Measurements from ENCODE around the gene C15orf39.
"Not testable (repeated sequence)": the region's sequence is repeated elsewhere in the genome, so short reads cannot be mapped to it uniquely, and the experiment has no call there.

C15orf39 gene

DNA sequence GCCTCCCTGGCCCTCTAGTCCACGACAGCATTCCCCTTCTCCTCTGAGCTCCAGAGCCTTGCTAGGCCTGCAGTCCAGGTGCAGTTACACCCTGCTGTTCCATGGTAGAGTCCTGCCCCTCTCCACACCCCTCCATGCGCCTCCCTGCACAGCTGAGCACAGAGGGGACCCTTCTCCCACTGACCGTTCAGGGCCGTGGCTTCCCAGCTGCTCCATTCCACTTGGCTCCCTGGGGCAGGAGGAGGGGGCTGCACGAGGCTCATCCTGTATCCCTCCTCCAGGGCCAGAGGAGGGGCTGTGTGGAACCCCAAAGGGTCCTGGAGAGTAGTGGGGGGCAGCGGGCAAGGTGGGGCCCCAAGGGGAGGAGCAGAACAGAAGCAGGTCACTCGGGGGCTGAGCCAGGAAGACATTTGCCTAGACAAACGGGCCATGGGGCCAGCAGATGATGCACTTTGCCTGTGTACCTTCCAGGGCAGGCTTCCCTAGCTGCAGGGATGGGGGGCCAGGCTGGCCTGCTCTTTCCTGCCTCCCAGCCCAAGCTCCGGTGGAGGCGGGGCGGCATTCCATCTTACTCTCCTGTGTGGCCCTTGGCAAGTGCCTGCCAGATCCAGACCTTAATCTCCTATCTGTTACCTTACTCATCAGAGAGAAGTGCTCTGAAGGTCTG lies 35.8 kb downstream of the C15orf39 start:
- Histone ChIP-seq H3K27me3 (ENCODE audit: control insufficient read depth in 1 of 2, insufficient read depth in 2 of 2, low read length in 2 of 2) (no peaks in the 10 kb centered on the region), H3K27ac (ENCODE audit: low read depth, low read length) (no peak overlapping the region), H3K9ac (ENCODE audit: low read depth in 1 of 2, low read length in 2 of 2) (no peak overlapping the region), H3K36me3 (ENCODE audit: control insufficient read depth in 1 of 2, insufficient read depth in 2 of 2, low read length in 2 of 2) (no peaks in the 10 kb centered on the region), H3K9me3 (ENCODE audit: control insufficient read depth in 1 of 2, low read length in 2 of 2) (no peaks in the 10 kb centered on the region), H3K4me3 (ENCODE audit: low read depth in 1 of 2, low read length in 2 of 2) (no peak overlapping the region), H3K4me1 (ENCODE audit: control insufficient read depth in 1 of 2, insufficient read depth in 2 of 2, low read length in 2 of 2) (no peaks in the 10 kb centered on the region)

DNA sequence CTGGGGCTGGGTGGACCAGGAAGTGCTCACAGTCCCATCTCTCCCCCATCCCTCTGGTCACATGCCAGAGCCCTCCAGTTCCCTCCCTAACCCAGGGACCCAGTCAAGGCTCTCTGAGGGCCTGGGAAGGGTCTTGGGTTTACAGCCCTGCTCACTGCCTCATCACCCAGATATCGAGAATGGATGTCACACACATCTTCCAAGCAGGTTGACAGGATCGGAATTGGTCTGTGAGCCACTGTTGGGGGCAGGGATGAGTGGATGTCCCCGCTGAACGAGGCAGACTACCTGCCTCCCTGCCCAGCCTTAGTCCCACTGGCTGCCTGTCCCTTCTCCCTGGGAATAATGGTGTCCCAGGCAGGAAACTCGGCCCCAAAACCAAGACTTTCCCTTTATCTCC lies 36.5 kb downstream of the C15orf39 start:
- H3K4me3 ChIP-seq (ENCODE audit: low read depth in 1 of 2, low read length in 2 of 2) = no peak overlapping the region

DNA sequence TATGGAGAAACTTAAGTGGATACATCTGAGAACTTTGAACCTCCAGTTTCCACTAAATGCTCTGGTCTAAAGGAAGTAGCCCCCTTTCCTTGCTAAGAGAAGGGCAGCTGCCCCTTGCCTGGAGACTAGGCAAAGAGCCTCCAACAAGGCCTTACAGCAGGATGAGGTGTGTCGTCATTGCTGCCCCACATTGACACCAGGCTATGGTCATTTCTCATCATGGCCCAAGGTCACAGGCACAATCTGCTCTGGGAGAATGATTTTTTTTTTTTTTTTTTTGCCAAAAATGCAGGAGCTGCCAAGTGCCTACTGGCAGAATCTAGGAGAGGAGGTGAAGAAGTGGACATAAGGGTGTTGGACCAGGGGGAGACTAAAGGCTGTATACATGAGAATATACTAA lies 44.1 kb downstream of the C15orf39 start:
- H3K9me3 ChIP-seq (ENCODE audit: control insufficient read depth in 1 of 2, low read length in 2 of 2); H3K9ac ChIP-seq (ENCODE audit: low read depth in 1 of 2, low read length in 2 of 2); H3K4me3 ChIP-seq (ENCODE audit: low read depth in 1 of 2, low read length in 2 of 2); H3K27me3 ChIP-seq (ENCODE audit: control insufficient read depth in 1 of 2, insufficient read depth in 2 of 2, low read length in 2 of 2); H3K4me1 ChIP-seq (ENCODE audit: control insufficient read depth in 1 of 2, insufficient read depth in 2 of 2, low read length in 2 of 2); H3K36me3 ChIP-seq (ENCODE audit: control insufficient read depth in 1 of 2, insufficient read depth in 2 of 2, low read length in 2 of 2); H3K27ac ChIP-seq (ENCODE audit: low read depth, low read length): not testable (repeated sequence)

More for the DNA sequence above, 36.5 kb downstream of the C15orf39 start:
- no peaks in the 10 kb centered on the region for H3K27me3 ChIP-seq (ENCODE audit: control insufficient read depth in 1 of 2, insufficient read depth in 2 of 2, low read length in 2 of 2)
- H3K36me3 ChIP-seq (ENCODE audit: control insufficient read depth in 1 of 2, insufficient read depth in 2 of 2, low read length in 2 of 2) = no peaks in the 10 kb centered on the region
- H3K9ac ChIP-seq (ENCODE audit: low read depth in 1 of 2, low read length in 2 of 2) = no peak overlapping the region
- H3K27ac ChIP-seq (ENCODE audit: low read depth, low read length) = no peak overlapping the region
- H3K9me3 ChIP-seq (ENCODE audit: control insufficient read depth in 1 of 2, low read length in 2 of 2) = no peaks in the 10 kb centered on the region
- H3K4me1 ChIP-seq (ENCODE audit: control insufficient read depth in 1 of 2, insufficient read depth in 2 of 2, low read length in 2 of 2) = no peaks in the 10 kb centered on the region

DNA sequence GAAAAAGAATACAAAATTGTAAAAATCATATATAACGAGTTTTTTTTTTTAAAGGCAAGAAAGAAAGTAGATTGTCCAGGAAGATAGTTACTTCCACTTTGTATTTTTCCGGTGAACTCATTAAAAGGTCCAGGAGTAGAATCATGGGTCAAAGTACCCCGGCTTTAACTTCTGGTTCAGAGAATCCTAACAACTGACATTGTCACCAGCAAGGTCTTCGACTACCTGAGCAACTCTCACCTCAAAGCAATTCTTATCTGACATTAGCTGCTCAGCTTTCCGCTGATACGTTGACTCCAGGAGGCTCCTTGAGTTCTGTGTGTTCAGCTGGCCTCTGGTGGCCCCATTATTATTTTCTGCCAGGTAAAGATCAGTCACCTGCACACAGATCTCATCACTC lies 47.3 kb downstream of the C15orf39 start:
- H3K36me3 ChIP-seq (ENCODE audit: control insufficient read depth in 1 of 2, insufficient read depth in 2 of 2, low read length in 2 of 2); H3K9ac ChIP-seq (ENCODE audit: low read depth in 1 of 2, low read length in 2 of 2); H3K4me1 ChIP-seq (ENCODE audit: control insufficient read depth in 1 of 2, insufficient read depth in 2 of 2, low read length in 2 of 2); H3K27ac ChIP-seq (ENCODE audit: low read depth, low read length); H3K9me3 ChIP-seq (ENCODE audit: control insufficient read depth in 1 of 2, low read length in 2 of 2); H3K4me3 ChIP-seq (ENCODE audit: low read depth in 1 of 2, low read length in 2 of 2); H3K27me3 ChIP-seq (ENCODE audit: control insufficient read depth in 1 of 2, insufficient read depth in 2 of 2, low read length in 2 of 2): not testable (repeated sequence)

DNA sequence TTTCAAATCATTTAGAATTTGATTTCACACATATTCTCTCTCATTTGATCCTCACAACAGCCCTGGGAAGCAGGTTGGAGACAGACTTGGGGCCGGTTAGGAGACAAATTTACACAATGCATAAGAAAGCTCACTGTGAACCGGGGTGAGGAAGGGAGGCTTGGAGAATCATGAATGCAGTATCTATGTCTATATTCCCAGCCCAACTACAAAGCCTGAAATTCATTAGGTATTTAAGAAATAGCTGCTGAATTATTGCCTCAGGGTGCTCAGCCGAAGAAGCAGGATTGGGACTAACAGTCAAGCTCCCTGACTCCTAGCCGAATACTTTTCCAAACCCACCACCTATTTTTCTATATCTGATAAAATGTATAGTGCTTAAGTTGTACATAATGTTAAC lies 48.0 kb downstream of the C15orf39 start:
- Histone ChIP-seq H3K4me3 (ENCODE audit: low read depth in 1 of 2, low read length in 2 of 2) (no peak overlapping the region), H3K36me3 (ENCODE audit: control insufficient read depth in 1 of 2, insufficient read depth in 2 of 2, low read length in 2 of 2) (no peaks in the 10 kb centered on the region), H3K4me1 (ENCODE audit: control insufficient read depth in 1 of 2, insufficient read depth in 2 of 2, low read length in 2 of 2) (no peaks in the 10 kb centered on the region), H3K9me3 (ENCODE audit: control insufficient read depth in 1 of 2, low read length in 2 of 2) (no peaks in the 10 kb centered on the region), H3K9ac (ENCODE audit: low read depth in 1 of 2, low read length in 2 of 2) (no peak overlapping the region), H3K27ac (ENCODE audit: low read depth, low read length) (no peak overlapping the region), H3K27me3 (ENCODE audit: control insufficient read depth in 1 of 2, insufficient read depth in 2 of 2, low read length in 2 of 2) (no peaks in the 10 kb centered on the region)

DNA sequence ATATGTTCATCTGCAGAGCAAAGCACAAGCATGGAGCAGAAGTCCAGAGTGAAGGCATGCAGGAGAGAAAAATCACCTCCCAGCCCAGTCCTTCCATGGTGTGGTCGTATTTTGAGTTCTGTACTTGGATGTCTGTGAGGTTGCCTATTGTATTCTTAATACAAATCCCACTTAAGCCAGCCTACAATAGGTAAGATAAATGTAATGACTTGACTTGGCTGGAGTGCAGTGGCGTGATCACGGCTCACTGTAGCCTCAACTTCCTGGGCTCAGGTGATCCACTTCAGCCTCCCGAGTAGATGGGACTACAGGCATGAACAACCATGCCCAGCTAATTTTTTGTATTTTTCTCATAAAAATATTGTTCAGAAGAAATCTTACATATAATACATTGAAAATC lies 49.7 kb downstream of the C15orf39 start:
- not testable (repeated sequence) for H3K27ac ChIP-seq (ENCODE audit: low read depth, low read length); H3K36me3 ChIP-seq (ENCODE audit: control insufficient read depth in 1 of 2, insufficient read depth in 2 of 2, low read length in 2 of 2); H3K27me3 ChIP-seq (ENCODE audit: control insufficient read depth in 1 of 2, insufficient read depth in 2 of 2, low read length in 2 of 2); H3K9me3 ChIP-seq (ENCODE audit: control insufficient read depth in 1 of 2, low read length in 2 of 2); H3K4me3 ChIP-seq (ENCODE audit: low read depth in 1 of 2, low read length in 2 of 2); H3K4me1 ChIP-seq (ENCODE audit: control insufficient read depth in 1 of 2, insufficient read depth in 2 of 2, low read length in 2 of 2); H3K9ac ChIP-seq (ENCODE audit: low read depth in 1 of 2, low read length in 2 of 2)

DNA sequence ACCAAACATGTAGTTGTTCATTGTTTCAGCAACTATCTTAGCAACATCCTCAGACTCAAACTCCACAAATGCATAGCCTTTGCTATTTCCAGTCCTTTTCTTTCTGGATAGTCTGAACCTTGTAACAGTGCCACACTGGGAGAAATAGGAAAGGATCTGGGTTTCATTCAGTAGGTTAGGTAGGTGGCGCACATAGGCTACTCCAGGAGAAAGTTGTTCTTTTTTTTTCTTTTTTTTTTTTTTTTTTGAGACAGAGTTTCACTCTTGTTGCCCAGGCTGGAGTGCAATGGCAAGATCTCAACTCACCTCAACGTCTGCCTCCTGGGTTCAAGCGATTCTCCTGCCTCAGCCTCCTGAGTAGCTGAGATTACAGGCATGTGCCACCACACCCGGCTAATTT lies 50.6 kb downstream of the C15orf39 start:
- not testable (repeated sequence) for H3K9ac ChIP-seq (ENCODE audit: low read depth in 1 of 2, low read length in 2 of 2); H3K27me3 ChIP-seq (ENCODE audit: control insufficient read depth in 1 of 2, insufficient read depth in 2 of 2, low read length in 2 of 2); H3K9me3 ChIP-seq (ENCODE audit: control insufficient read depth in 1 of 2, low read length in 2 of 2); H3K27ac ChIP-seq (ENCODE audit: low read depth, low read length); H3K4me3 ChIP-seq (ENCODE audit: low read depth in 1 of 2, low read length in 2 of 2); H3K4me1 ChIP-seq (ENCODE audit: control insufficient read depth in 1 of 2, insufficient read depth in 2 of 2, low read length in 2 of 2); H3K36me3 ChIP-seq (ENCODE audit: control insufficient read depth in 1 of 2, insufficient read depth in 2 of 2, low read length in 2 of 2)

DNA sequence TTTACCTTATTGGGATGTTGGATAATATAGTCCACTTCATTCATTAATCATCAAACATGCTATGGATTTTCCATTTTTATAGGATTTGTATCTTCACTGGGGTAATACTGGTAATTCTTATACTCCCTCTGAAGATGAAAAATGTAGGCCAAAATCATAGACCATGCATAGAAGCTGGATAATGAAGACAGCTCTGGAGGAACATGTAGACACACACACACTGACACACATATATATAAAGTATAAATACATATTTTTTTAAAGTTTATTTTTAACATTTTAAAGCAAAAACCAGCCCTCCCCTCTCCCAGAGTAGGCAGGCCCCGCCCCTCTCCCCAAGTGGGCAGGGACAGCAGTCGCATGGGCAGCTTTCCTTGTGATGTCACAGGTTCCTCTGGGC lies 56.4 kb downstream of the C15orf39 start, which contains the start of gene GOLGA6C:
TSS of gene GOLGA6C (plus strand) at position 301 of the 400 bp plus-strand sequence. CDS start 265 bp downstream, outside the sequence.
- not testable (repeated sequence) for H3K9me3 ChIP-seq (ENCODE audit: control insufficient read depth in 1 of 2, low read length in 2 of 2); H3K4me1 ChIP-seq (ENCODE audit: control insufficient read depth in 1 of 2, insufficient read depth in 2 of 2, low read length in 2 of 2); H3K27ac ChIP-seq (ENCODE audit: low read depth, low read length); H3K27me3 ChIP-seq (ENCODE audit: control insufficient read depth in 1 of 2, insufficient read depth in 2 of 2, low read length in 2 of 2); H3K9ac ChIP-seq (ENCODE audit: low read depth in 1 of 2, low read length in 2 of 2); H3K36me3 ChIP-seq (ENCODE audit: control insufficient read depth in 1 of 2, insufficient read depth in 2 of 2, low read length in 2 of 2); H3K4me3 ChIP-seq (ENCODE audit: low read depth in 1 of 2, low read length in 2 of 2)

DNA sequence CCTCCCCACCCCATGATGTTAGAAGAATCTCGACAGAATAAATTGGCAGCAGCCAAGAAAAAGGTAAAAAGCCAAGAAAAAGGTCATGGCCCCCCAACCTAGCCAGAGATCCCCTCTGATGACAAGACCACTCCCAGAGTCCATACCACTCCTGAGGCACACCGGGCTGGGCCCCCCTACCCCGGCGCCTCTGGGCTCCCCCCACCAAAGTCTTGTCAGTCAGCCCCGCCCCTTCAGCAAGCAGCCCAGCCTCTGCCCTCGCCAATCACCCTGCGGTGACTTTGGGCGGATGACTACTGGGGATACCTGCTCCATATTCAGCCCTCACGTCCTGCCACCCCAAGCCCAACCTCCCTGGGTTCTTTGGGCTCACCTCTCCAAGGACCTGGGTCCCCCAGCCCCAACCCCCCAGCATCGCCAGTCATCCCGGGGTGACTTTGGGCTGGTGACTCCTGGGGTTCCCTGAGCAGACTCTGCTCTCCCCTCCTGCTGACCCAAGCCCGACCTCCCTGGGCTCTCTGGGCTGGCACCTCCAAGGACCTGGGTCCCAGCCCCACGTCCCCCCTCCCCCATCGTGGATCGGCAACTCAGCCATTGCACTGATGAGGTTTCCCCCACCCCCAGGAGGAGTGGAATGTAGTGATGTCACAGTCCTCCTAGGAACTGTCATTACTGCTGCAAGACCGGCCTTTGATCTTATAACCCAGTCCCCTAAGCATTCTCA lies 57.1 kb downstream of the C15orf39 start:
- not testable (repeated sequence) for H3K27me3 ChIP-seq (ENCODE audit: control insufficient read depth in 1 of 2, insufficient read depth in 2 of 2, low read length in 2 of 2); H3K9me3 ChIP-seq (ENCODE audit: control insufficient read depth in 1 of 2, low read length in 2 of 2); H3K4me1 ChIP-seq (ENCODE audit: control insufficient read depth in 1 of 2, insufficient read depth in 2 of 2, low read length in 2 of 2); H3K9ac ChIP-seq (ENCODE audit: low read depth in 1 of 2, low read length in 2 of 2); H3K4me3 ChIP-seq (ENCODE audit: low read depth in 1 of 2, low read length in 2 of 2); H3K27ac ChIP-seq (ENCODE audit: low read depth, low read length); H3K36me3 ChIP-seq (ENCODE audit: control insufficient read depth in 1 of 2, insufficient read depth in 2 of 2, low read length in 2 of 2)

DNA sequence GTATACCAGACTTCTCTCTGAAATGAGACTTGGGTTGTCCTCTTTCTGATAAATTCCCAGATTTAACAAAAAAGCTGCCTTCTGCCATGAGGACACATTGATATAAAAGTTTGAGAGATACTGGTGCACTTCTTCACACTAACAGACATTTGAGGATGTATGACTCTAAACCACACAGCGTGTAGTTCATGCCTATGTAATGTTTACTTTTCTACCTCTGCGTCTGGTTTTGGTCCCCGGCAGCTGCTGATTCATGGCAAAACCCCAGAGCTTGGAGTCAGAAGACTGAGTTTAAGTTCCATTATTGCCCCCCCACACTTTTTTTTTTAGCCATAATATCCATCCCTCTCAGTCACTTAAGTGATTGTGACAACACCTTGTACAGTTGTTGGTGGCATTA lies 58.2 kb downstream of the C15orf39 start:
- not testable (repeated sequence) for H3K27ac ChIP-seq (ENCODE audit: low read depth, low read length); H3K27me3 ChIP-seq (ENCODE audit: control insufficient read depth in 1 of 2, insufficient read depth in 2 of 2, low read length in 2 of 2); H3K4me3 ChIP-seq (ENCODE audit: low read depth in 1 of 2, low read length in 2 of 2); H3K36me3 ChIP-seq (ENCODE audit: control insufficient read depth in 1 of 2, insufficient read depth in 2 of 2, low read length in 2 of 2); H3K4me1 ChIP-seq (ENCODE audit: control insufficient read depth in 1 of 2, insufficient read depth in 2 of 2, low read length in 2 of 2); H3K9me3 ChIP-seq (ENCODE audit: control insufficient read depth in 1 of 2, low read length in 2 of 2); H3K9ac ChIP-seq (ENCODE audit: low read depth in 1 of 2, low read length in 2 of 2)
